ENCODE results near the gene ERGIC1. TPM values are rescaled to one million over a fixed set of nuclear protein-coding genes. Genes with fewer than 3 reads are reported as not detected.

The ERGIC1 gene
- total and polyA plus RNA-seq, 2 of the 13 experiments (the other 11 are each of a cell fraction or from before 2014, with no cell fraction given) = 78.5 to 184 TPM

DNA sequence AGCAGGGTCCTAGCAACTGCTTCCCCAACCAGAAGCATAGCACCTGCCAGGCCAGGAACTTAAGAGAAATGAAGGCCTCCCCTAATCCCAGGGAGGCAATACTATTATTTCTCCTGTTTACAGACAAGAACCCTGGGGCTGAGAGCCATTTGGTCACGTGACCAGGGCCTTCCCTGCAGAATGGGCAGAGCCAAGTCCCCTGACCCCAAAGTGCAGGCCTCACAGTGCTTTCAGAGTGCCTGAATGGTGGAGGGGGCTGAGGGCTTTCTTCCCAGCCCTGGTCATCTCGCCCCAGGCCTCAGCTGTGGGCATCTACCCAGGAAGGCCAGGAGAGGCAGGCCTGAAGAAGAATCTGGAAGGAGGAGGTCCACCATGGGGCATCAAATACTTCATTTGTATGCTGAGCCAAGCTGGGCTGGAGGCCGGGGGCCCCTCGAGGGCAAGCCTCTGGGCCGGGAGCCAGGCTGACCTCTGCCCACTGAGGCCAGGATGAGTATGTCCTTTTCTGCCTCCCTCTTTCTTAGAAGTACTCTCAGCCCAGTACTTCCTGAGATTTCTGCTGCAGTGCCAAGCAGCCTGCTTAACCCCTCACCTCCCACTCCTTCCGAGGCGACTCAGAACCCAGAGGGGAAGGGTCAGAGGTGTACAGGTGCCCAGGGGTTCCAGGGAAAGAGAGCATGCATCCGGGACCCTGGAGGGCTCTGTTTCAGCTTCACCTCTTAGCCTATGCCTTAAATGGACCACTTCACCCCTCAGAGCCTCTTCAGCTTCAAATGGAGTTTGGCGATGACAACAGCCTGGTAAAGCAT, 44.2 kb upstream of the ERGIC1 start (continued):
- TF ChIP-seq, protein P1, sequence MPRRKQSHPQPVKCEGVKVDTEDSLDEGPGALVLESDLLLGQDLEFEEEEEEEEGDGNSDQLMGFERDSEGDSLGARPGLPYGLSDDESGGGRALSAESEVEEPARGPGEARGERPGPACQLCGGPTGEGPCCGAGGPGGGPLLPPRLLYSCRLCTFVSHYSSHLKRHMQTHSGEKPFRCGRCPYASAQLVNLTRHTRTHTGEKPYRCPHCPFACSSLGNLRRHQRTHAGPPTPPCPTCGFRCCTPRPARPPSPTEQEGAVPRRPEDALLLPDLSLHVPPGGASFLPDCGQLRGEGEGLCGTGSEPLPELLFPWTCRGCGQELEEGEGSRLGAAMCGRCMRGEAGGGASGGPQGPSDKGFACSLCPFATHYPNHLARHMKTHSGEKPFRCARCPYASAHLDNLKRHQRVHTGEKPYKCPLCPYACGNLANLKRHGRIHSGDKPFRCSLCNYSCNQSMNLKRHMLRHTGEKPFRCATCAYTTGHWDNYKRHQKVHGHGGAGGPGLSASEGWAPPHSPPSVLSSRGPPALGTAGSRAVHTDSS (CRISPR knock-in tag; conservative IDR thresholded peaks at IDR 0.05) = no peak
- TF ChIP-seq, protein P2, sequence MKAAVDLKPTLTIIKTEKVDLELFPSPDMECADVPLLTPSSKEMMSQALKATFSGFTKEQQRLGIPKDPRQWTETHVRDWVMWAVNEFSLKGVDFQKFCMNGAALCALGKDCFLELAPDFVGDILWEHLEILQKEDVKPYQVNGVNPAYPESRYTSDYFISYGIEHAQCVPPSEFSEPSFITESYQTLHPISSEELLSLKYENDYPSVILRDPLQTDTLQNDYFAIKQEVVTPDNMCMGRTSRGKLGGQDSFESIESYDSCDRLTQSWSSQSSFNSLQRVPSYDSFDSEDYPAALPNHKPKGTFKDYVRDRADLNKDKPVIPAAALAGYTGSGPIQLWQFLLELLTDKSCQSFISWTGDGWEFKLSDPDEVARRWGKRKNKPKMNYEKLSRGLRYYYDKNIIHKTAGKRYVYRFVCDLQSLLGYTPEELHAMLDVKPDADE (CRISPR knock-in tag; IDR thresholded peaks at IDR 0.05) = no peak
- no peak; a peak in 1 of 4 replicates for TF ChIP-seq KLF16 (CRISPR knock-in tag; IDR thresholded peaks at IDR 0.05)
- TF ChIP-seq FOXO1 (CRISPR knock-in tag; IDR thresholded peaks at IDR 0.05) = no peak
- no peak for TF ChIP-seq MAZ (IDR thresholded peaks at IDR 0.05; ENCODE audit: borderline replicate concordance, low read depth, low read length)
- TF ChIP-seq MAZ (CRISPR knock-in tag; IDR thresholded peaks at IDR 0.05; ENCODE audit: low read depth) = 0 out of 2 replicates have a peak, but pooled peaks have one; percentile 9
- TF ChIP-seq, protein P3, sequence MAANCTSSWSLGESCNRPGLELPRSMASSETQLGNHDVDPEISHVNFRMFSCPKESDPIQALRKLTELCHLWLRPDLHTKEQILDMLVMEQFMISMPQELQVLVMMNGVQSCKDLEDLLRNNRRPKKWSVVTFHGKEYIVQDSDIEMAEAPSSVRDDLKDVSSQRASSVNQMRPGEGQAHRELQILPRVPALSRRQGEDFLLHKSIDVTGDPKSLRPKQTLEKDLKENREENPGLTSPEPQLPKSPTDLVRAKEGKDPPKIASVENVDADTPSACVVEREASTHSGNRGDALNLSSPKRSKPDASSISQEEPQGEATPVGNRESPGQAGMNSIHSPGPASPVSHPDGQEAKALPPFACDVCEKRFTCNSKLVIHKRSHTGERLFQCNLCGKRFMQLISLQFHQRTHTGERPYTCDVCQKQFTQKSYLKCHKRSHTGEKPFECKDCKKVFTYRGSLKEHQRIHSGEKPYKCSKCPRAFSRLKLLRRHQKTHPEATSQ (CRISPR knock-in tag; IDR thresholded peaks at IDR 0.05; ENCODE audit: borderline replicate concordance) = no peak
- TF ChIP-seq ZNF160 (CRISPR knock-in tag; IDR thresholded peaks at IDR 0.05) = no peak
- no peak for TF ChIP-seq RORA (CRISPR knock-in tag; IDR thresholded peaks at IDR 0.05)
- TF ChIP-seq NR2F1 (CRISPR knock-in tag; IDR thresholded peaks at IDR 0.05) = peak; percentile 47 to 49; a peak in 2 of 4 replicates
- TF ChIP-seq, protein P4, sequence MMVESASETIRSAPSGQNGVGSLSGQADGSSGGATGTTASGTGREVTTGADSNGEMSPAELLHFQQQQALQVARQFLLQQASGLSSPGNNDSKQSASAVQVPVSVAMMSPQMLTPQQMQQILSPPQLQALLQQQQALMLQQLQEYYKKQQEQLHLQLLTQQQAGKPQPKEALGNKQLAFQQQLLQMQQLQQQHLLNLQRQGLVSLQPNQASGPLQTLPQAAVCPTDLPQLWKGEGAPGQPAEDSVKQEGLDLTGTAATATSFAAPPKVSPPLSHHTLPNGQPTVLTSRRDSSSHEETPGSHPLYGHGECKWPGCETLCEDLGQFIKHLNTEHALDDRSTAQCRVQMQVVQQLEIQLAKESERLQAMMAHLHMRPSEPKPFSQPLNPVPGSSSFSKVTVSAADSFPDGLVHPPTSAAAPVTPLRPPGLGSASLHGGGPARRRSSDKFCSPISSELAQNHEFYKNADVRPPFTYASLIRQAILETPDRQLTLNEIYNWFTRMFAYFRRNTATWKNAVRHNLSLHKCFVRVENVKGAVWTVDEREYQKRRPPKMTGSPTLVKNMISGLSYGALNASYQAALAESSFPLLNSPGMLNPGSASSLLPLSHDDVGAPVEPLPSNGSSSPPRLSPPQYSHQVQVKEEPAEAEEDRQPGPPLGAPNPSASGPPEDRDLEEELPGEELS (CRISPR knock-in tag; IDR thresholded peaks at IDR 0.05) = no peak
- no peak for TF ChIP-seq ZNF17 (CRISPR knock-in tag; IDR thresholded peaks at IDR 0.05)
- no peak for TF ChIP-seq ZNF124 (CRISPR knock-in tag; IDR thresholded peaks at IDR 0.05)
- TF ChIP-seq, protein P5, sequence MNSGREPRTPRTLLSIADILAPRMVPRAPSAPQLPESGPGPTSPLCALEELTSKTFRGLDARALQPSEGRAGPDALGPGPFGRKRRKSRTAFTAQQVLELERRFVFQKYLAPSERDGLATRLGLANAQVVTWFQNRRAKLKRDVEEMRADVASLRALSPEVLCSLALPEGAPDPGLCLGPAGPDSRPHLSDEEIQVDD (CRISPR knock-in tag; IDR thresholded peaks at IDR 0.05; ENCODE audit: borderline replicate concordance) = no peak
- TF ChIP-seq ZFP41 (CRISPR knock-in tag; IDR thresholded peaks at IDR 0.05; ENCODE audit: borderline replicate concordance) = no peak
- no peak for TF ChIP-seq MTA3 (CRISPR knock-in tag; IDR thresholded peaks at IDR 0.05)
- no peak for TF ChIP-seq NAIF1 (CRISPR knock-in tag; IDR thresholded peaks at IDR 0.05; ENCODE audit: borderline replicate concordance)
- 0 out of 2 replicates have a peak, but pooled peaks have one; percentile 44 for TF ChIP-seq GFI1 (CRISPR knock-in tag; IDR thresholded peaks at IDR 0.05; ENCODE audit: borderline replicate concordance)
- TF ChIP-seq ZNF180 (CRISPR knock-in tag; IDR thresholded peaks at IDR 0.05; ENCODE audit: borderline replicate concordance, low read depth) = no peak
- TF ChIP-seq BCL6 (CRISPR knock-in tag; IDR thresholded peaks at IDR 0.05) = peak; percentile 43; the same call in 1 of the 2 replicates
- TF ChIP-seq SRF (IDR thresholded peaks at IDR 0.05; ENCODE audit: low read depth, low read length) = no peak
- TF ChIP-seq SRSF1 (optimal IDR thresholded peaks at IDR 0.05; ENCODE audit: low read depth, low read length) = no peak
